Stimulated activated CD4-positive, alpha-beta T cell treated with anti-CD3 and anti-CD28 coated beads, Interleukin-1b, Interleukin-23, amount 100 ng/mL, for 1 hour (primary cell): ENCODE results near the gene C19orf81.
"Not testable (repeated sequence)": the region's sequence is repeated elsewhere in the genome, so short reads cannot be mapped to it uniquely, and the experiment has no call there.

ENCODE experiments used
- DNase-seq, 2 donors: peaks; one replicate each; pipeline ENCODE4 v3.0.0-alpha.2; 2020; ENCODE audit warnings: low read depth in 2 of 2

The C19orf81 gene

DNA sequence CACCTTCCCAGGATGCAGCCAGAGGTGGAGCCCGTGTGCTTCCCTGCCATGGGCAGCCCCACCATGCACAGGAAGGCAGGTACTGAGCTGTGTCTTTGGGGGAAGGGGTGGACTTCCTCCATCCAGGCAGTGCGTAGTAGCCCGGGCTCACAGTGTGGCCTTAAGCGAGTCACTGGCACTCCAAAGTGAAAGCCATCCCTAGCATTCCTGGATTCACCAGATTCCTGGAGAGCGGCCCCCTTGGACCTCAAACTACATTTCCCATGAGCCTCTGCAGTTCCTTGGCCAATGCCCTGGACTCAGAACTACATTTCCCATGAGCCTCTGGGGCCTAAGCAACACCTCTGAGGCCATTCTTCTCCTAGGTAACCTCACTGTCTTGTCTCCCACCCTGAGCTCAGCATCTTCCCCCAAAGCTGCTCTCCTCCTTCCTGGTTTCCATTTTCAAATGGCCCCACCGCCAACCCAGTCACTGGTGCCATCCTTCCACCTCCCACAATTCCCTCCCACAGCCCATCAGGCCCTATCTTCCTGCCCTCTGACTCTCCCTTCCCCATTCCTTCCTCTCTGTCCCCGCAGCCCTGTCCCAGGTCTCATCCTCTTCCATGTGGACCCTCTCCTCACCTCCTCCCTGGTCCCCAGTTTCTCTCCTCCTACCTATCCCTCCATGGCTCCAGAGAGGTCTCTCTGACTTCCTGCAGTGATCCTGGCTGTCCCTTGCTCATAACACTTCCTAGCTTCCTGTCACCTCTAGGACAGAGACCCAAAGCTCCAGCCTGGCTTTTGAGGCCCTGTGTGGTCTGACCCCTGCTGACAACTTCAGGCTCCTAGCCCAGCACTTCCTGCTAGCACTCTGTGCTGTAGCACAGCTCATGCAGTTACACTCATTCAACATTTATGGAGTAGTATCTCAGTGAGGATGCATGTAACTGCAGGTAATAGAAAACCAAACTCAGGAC, at the start of gene C19orf81:
Gene C19orf81 (plus strand): TSS at position 13 of the 959 bp plus-strand sequence. CDS start 0 bp downstream, at position 13.
- DNase-seq = no peak

- no peak for DNase-seq
Measured at GRCh38 chr19:50601407-50602088, 47.7 kb upstream of the C19orf81 start.

- DNase-seq = no peak
Measured at GRCh38 chr19:50602089-50602422, 47.2 kb upstream of the C19orf81 start.

- no peak for DNase-seq
Measured at GRCh38 chr19:50602496-50602895, 46.7 kb upstream of the C19orf81 start.

DNA sequence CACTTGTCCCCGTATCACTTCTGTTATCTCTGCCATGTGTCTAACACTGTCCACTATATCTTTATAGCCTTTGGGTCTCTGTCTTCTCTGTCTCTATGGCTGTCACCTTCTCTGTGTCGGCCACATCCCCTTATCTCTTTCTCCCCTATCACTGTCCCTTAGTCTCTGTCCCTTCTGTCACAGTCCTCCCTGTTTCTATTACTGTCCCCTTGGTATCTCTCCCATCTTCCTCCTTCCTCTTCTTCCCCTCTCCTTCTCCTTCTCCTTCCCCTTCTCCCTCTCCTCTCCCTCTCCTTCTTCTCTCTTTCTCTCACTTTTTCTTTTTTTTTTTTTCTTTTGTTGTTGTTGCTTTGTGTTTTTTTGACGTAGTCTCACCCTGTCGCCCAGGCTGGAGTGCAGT, 46.3 kb upstream of the C19orf81 start:
- no peak for DNase-seq

- DNase-seq = not testable (repeated sequence)
Measured at GRCh38 chr19:50604264-50605073, 44.8 kb upstream of the C19orf81 start.

GRCh38 chr19:50606059-50606836, 43.0 kb upstream of the C19orf81 start:
- DNase-seq = not testable (repeated sequence)

DNA sequence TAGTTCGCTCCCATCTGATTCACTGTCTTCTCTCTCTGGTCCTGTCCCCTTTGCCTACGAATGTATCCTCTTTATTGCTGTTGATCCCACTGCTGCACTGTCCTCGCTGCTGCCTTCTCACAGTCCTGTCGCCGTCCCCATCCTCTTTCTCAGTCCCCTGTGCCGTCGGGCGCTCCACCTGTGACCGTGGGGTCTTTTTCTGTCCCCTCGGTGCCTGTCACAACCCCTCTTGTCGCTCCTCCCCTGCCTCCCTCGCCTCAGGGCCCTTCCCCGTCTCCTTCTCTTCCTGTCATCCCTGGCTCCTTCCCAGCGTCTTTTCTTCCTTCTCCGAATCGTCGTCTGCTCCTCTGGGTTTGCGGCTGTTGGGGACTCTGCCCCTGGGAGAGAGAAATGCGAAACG, 41.9 kb upstream of the C19orf81 start:
- DNase-seq = no peak

DNA sequence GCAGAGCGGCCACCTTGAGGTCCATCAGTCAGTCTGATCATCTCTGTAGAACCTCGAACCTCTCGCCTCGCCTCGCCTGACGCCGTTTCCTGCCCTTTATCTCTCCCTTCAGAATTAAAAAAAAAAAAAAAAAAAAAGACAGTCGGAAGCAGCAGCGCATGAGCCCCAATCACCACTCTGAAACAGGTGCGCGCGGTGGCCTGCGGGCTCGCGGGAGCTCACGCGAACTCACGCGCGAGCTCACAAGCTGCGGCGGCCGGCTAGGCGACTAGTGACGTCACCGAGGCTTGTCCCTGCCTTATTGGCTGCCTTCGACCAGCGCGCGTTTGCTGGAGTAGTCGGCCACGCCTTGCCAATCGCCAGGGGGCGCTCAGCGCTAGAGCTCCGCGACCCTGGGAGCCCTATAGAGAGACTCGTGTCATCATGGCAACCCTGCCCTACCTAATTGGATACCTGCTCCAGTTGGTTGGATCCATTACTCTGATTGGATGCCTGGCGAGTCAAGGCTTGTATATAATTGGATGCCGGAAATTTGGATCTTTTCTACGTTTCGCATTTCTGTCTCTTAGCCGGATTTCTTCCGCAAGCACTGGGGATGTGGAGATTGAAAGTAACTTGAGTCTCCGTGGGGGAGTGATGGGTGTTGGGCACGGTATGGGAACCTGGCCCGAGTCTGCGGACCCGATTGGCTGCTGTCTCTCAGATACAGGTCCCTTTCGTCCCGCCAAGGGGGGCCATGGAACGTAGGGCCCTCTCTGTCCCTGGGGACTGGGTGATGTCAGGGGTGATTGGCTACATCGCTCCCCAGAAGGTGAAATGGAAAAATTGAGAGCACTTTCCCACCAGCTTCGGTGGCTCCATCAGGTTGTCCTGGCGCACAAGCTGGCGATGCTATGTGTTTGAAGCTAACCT, 41.1 kb upstream of the C19orf81 start:
- peak in 1 of 2 donors; percentile 52 for DNase-seq

- not testable (repeated sequence) for DNase-seq
Measured at GRCh38 chr19:50612504-50613404, 36.5 kb upstream of the C19orf81 start.

GRCh38 chr19:50618379-50618778, 30.9 kb upstream of the C19orf81 start:
- DNase-seq = not testable (repeated sequence)

GRCh38 chr19:50619184-50619583, 30.1 kb upstream of the C19orf81 start:
- not testable (repeated sequence) for DNase-seq

DNA sequence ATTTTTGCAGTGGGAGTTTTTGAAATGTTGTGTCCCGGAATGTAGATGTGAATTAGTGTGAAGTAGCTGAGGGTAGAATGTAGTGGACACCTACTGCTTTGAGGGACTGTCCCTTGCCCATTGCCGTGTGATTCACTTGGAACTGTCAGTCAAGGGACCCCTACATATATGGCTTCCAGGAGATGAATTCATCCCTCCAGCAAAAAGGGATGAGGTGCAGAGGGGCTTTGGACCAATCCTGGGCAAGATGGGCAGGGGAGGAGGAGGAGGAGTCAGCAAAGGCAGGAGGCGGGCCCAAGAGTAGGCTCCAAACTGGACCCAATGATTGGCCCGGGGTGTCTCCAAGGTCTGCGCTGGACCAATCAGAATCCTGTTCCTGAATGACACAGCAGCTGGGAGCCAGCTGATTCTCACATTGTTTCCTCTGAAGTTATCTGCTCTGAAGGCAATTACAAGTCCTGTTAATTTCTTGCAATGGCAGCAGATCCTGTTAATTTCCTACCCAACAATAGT, 28.8 kb upstream of the C19orf81 start:
- DNase-seq = not testable (repeated sequence)

- DNase-seq = no peak
Measured at GRCh38 chr19:50624949-50625600, 24.2 kb upstream of the C19orf81 start.

GRCh38 chr19:50626011-50626410, 23.2 kb upstream of the C19orf81 start:
- DNase-seq = no peak

- DNase-seq = no peak
Measured at GRCh38 chr19:50626795-50627194, 22.4 kb upstream of the C19orf81 start.

DNA sequence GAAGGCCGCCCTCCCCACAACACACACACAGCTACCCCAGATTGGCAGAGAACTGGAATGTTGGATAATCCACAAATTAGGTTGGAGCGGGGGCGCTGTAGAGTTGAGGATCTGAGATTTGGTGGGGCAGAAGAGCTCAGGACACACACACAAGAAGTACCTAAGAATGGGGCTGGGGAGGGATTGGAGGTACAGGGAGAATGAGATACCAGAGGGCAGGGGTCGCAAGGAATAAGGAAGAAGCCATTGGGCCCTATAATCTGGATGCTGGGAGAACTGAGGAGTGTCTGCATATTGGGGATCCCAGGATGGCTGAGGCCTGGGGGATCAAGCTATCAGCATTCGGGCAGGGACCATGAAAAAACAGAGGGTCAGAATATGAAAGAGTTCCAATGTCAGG, 21.1 kb upstream of the C19orf81 start:
- DNase-seq = no peak

- no peak for DNase-seq
Measured at GRCh38 chr19:50628551-50628950, 20.7 kb upstream of the C19orf81 start.
